Islet precursor cell (in vitro differentiated cells): ENCODE measurements around the gene ACOT11.

Experiments
- DNase-seq: peaks from one replicate; pipeline ENCODE4 v3.0.0-alpha.2; 2018

Gene ACOT11

GRCh38 chr1:54653036-54653435 is 105.0 kb downstream of the ACOT11 start:
- peak; percentile 77 for DNase-seq

GRCh38 chr1:54658164-54658913 is 110.3 kb downstream of the ACOT11 start:
- DNase-seq: no peak
